Measurements from ENCODE around the gene B4GALNT4. TPM values are rescaled to one million over a fixed set of nuclear protein-coding genes. Genes with fewer than 3 reads are reported as not detected.

Gene B4GALNT4
- total and polyA plus RNA-seq, 2 experiments from 2014 or later = 2.3 to 16.5 TPM

DNA sequence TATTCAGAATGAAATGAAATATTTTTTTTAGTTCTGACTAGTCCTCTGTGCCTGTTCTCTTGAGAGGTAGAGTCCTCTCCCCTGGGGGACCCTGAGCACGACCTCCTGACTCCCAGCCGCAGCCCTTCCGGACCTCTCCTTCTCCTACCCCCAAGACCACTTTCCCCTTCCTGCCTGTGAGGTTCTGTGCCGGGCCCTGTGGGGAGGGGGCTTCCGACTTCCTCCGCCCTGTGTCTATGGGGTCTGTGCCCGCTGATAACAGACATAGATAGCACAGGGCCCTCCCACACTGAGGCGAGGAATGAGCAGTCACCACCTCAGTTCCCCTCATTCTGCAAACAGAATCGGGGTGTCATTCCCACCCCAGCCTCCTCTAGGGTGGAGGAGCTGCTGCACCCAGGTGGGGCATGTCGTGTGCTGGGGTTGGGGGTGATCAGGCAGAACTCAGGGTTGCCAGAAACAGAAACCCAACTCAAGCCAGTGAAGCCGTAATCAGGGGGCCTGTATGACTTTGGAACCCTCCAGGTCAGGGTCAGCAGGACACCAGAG, 12.9 kb downstream of the B4GALNT4 start:
- H3K4me1 ChIP-seq (ENCODE audit: insufficient read depth) = no peaks in the 10 kb centered on the region
- H3F3A ChIP-seq (ENCODE audit: insufficient read depth) = no peaks in the 10 kb centered on the region
- no peaks in the 10 kb centered on the region for H3K9me2 ChIP-seq (ENCODE audit: insufficient read depth)
- no peak overlapping the region for H3K27ac ChIP-seq
- H3K4me2 ChIP-seq (ENCODE audit: unreplicated experiment) = no peak overlapping the region
- H3K9ac ChIP-seq = no peak overlapping the region
- H3K36me3 ChIP-seq (ENCODE audit: low read depth) = no peaks in the 10 kb centered on the region
- no peaks in the 10 kb centered on the region for H3K27me3 ChIP-seq (replicated peaks; ENCODE audit: insufficient read depth)
- in situ Hi-C loops (cut with MboI) = no loop called here
- no peak overlapping the region for H2AFZ ChIP-seq
- no peaks in the 10 kb centered on the region for H3K9me3 ChIP-seq (ENCODE audit: low read depth)
- no peak overlapping the region for H3K4me3 ChIP-seq
- DNase-seq = no peak
- WGBS, 2 experiments (ENCODE audit: low coverage in 1 of 2, low lambda C conversion rate in 2 of 2, missing lambda C conversion rate in 2 of 2) = 75 to 77% methylated on average over 11 of the region's 11 CpGs
- no peaks in the 10 kb centered on the region for H3K79me2 ChIP-seq (ENCODE audit: insufficient read depth)
- no peak for TF ChIP-seq EZH2phosphoT487 (IDR thresholded peaks at IDR 0.05; ENCODE audit: insufficient read depth, low read depth)
- no peak for TF ChIP-seq EZH2 (IDR thresholded peaks at IDR 0.05; ENCODE audit: insufficient read depth, poor library complexity, severe bottlenecking)
- H4K20me1 ChIP-seq (ENCODE audit: insufficient read depth) = no peaks in the 10 kb centered on the region

DNA sequence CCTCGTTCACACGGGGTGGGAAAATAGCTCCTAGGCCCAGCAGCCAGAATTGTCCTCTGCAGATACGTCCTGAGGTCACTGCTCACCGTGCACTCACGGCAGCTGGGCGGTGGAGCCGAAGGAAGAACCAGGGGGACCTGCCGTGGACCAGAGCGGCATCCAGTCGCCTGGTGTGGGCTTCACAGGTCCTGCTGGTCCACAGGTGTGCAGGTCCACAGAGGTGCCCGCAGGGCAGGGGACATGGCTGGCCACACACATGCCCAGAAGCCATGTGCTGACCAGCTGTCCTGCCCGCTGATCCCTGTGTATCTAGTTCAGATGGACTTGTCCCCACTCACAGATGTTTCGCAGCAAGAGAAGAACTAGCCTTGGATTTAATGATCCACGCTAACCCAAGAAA, 14.1 kb downstream of the B4GALNT4 start:
- Histone ChIP-seq H4K20me1 (ENCODE audit: insufficient read depth) (no peaks in the 10 kb centered on the region), H3K4me2 (ENCODE audit: unreplicated experiment) (no peak overlapping the region), H3F3A (ENCODE audit: insufficient read depth) (no peaks in the 10 kb centered on the region), H3K27ac (no peak overlapping the region), H2AFZ (no peak overlapping the region), H3K79me2 (ENCODE audit: insufficient read depth) (no peaks in the 10 kb centered on the region), H3K9me2 (ENCODE audit: insufficient read depth) (no peaks in the 10 kb centered on the region), H3K9ac (no peak overlapping the region), H3K4me1 (ENCODE audit: insufficient read depth) (no peaks in the 10 kb centered on the region), H3K9me3 (ENCODE audit: low read depth) (no peaks in the 10 kb centered on the region), H3K36me3 (ENCODE audit: low read depth) (no peaks in the 10 kb centered on the region), H3K4me3 (no peak overlapping the region), H3K27me3 (replicated peaks; ENCODE audit: insufficient read depth) (no peaks in the 10 kb centered on the region)
- no peak for TF ChIP-seq EZH2phosphoT487 (IDR thresholded peaks at IDR 0.05; ENCODE audit: insufficient read depth, low read depth)
- no peak for TF ChIP-seq EZH2 (IDR thresholded peaks at IDR 0.05; ENCODE audit: insufficient read depth, poor library complexity, severe bottlenecking)
- WGBS, 2 experiments (ENCODE audit: low coverage in 1 of 2, low lambda C conversion rate in 2 of 2, missing lambda C conversion rate in 2 of 2) = 64 to 72% methylated on average over 14 of the region's 14 CpGs
- no peak for DNase-seq
- in situ Hi-C loops (cut with MboI) = no loop called here

DNA sequence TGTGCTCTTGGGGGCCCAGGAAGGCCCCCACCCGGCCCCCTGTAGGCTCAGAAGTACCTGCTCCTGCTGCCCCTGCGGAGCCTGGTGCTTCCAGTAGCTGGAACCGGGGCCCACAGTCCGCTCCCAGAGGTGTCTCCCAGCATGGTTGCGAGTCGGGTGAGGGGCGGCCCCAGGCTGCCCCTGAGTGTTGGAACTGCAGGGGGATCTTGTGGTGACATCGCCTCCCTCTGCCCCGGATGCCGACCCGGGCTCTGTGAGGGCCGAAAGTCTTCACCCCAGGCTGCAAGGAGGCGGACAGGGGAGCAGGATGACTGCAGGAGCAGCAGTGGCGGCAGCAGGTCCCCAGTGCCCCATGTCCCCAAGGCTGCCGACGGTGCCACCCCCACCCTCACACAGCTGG, 15.2 kb downstream of the B4GALNT4 start:
- no peak for TF ChIP-seq EZH2phosphoT487 (IDR thresholded peaks at IDR 0.05; ENCODE audit: insufficient read depth, low read depth)
- no peak for TF ChIP-seq EZH2 (IDR thresholded peaks at IDR 0.05; ENCODE audit: insufficient read depth, poor library complexity, severe bottlenecking)
- no peak overlapping the region for H3K4me2 ChIP-seq (ENCODE audit: unreplicated experiment)
- no peaks in the 10 kb centered on the region for H3K36me3 ChIP-seq (ENCODE audit: low read depth)
- H4K20me1 ChIP-seq (ENCODE audit: insufficient read depth) = no peaks in the 10 kb centered on the region
- WGBS, 2 experiments (ENCODE audit: low coverage in 1 of 2, low lambda C conversion rate in 2 of 2, missing lambda C conversion rate in 2 of 2) = 79 to 82% methylated on average over 12 to 16 of the region's 16 CpGs
- H3K9me3 ChIP-seq (ENCODE audit: low read depth) = no peaks in the 10 kb centered on the region
- no peaks in the 10 kb centered on the region for H3F3A ChIP-seq (ENCODE audit: insufficient read depth)
- no peaks in the 10 kb centered on the region for H3K27me3 ChIP-seq (replicated peaks; ENCODE audit: insufficient read depth)
- no peaks in the 10 kb centered on the region for H3K4me1 ChIP-seq (ENCODE audit: insufficient read depth)
- in situ Hi-C loops (cut with MboI) = no loop called here
- no peak overlapping the region for H2AFZ ChIP-seq
- DNase-seq = no peak
- no peak overlapping the region for H3K4me3 ChIP-seq
- H3K79me2 ChIP-seq (ENCODE audit: insufficient read depth) = no peaks in the 10 kb centered on the region
- no peaks in the 10 kb centered on the region for H3K9me2 ChIP-seq (ENCODE audit: insufficient read depth)
- no peak overlapping the region for H3K27ac ChIP-seq
- no peak overlapping the region for H3K9ac ChIP-seq

DNA sequence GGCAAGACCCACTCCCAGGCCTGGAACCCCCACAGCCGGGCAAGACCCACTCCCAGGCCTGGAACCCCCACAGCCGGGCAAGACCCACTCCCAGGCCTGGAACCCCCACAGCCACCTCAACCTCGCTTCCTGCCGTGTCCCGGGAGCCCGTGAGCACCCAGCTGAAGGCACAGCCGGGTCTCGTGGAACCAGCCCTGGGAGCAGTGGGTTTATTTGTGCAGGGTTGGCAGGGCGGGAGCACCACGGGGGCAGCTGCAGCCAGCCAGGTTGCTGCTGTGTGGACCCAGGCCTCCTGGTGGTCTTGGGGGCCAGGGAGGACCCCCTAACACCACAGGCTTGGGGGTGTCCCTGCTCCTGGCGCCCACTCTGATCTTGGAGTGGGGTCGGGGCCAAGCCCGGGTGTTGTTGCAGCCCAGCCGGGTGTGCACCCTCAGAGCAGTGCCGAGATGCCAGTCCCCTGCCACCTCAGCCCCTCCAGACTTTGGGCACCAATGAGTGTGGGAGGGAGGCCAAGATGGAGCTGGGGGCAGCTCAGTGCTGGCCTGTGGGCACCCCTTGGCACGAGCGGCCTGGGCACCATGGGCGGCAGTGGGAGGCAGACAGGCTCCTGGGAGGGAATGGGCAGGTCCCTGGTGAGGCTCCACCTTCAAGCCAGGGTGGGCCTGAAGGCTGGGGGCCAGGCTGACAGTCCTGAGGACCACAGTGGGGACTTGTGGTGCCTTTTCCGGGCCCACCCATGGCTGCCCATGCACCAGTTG, 16.5 kb downstream of the B4GALNT4 start:
- no peak overlapping the region for H3K27ac ChIP-seq
- WGBS, 2 experiments (ENCODE audit: low coverage in 1 of 2, low lambda C conversion rate in 2 of 2, missing lambda C conversion rate in 2 of 2) = 80% methylated on average over 18 to 19 of the region's 19 CpGs
- H3K9me2 ChIP-seq (ENCODE audit: insufficient read depth) = no peaks in the 10 kb centered on the region
- H3K9me3 ChIP-seq (ENCODE audit: low read depth) = no peaks in the 10 kb centered on the region
- TF ChIP-seq EZH2phosphoT487 (IDR thresholded peaks at IDR 0.05; ENCODE audit: insufficient read depth, low read depth) (no peak), EZH2 (IDR thresholded peaks at IDR 0.05; ENCODE audit: insufficient read depth, poor library complexity, severe bottlenecking) (no peak)
- no peaks in the 10 kb centered on the region for H3K4me1 ChIP-seq (ENCODE audit: insufficient read depth)
- H2AFZ ChIP-seq = no peak overlapping the region
- no peak overlapping the region for H3K4me2 ChIP-seq (ENCODE audit: unreplicated experiment)
- no peak for DNase-seq
- no peaks in the 10 kb centered on the region for H3K36me3 ChIP-seq (ENCODE audit: low read depth)
- no peaks in the 10 kb centered on the region for H4K20me1 ChIP-seq (ENCODE audit: insufficient read depth)
- no peaks in the 10 kb centered on the region for H3K79me2 ChIP-seq (ENCODE audit: insufficient read depth)
- in situ Hi-C loops (cut with MboI) = no loop called here
- no peaks in the 10 kb centered on the region for H3K27me3 ChIP-seq (replicated peaks; ENCODE audit: insufficient read depth)
- H3F3A ChIP-seq (ENCODE audit: insufficient read depth) = no peaks in the 10 kb centered on the region
- H3K4me3 ChIP-seq = no peak overlapping the region
- H3K9ac ChIP-seq = no peak overlapping the region
